GM19468 (cell line): Measurements from ENCODE around the gene ZBTB7A.

Experiments used
- ATAC-seq: cut with Tn5 transposase; IDR thresholded peaks from one replicate; pipeline ENCODE4 v1.9.1; 2021; ENCODE audit warnings: mild to moderate bottlenecking, moderate library complexity, moderate number of reproducible peaks; ENCODE audit not compliant: unreplicated experiment; ENCODE audit errors: extremely low read depth

Gene ZBTB7A

DNA sequence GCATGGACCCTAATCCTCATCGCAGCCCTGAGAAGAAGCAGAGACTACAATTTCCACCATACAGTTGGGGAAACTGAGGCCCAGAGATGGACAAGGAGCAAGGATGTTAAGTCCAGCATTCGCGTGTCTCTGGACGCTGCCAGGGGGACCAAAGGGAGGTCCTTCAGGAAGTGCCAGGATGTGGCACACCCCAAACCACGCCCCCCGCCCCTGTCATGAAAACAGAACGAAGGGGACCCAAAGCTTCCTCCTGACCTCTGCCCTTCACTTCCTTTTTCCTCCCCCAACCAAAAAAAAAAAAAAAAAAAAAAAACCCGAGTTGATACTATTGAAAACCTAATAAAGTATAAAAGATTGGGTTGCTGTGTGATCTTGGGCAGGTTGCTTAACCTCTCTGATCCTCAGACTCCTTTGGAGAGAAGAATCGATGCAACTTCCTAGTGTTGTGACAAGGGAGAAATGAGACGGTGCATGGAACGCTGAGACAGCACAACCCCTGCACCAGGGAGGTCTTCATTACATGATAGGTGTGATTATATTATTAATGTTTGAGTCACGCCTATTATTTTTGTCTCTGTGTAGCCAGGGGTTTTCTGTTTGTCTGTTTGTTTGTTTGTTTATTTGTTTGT is 2.7 kb upstream of the ZBTB7A start:
- ATAC-seq = no peak

GRCh38 chr19:4068047-4068966 is 1.6 kb upstream of the ZBTB7A start:
- ATAC-seq = no peak

DNA sequence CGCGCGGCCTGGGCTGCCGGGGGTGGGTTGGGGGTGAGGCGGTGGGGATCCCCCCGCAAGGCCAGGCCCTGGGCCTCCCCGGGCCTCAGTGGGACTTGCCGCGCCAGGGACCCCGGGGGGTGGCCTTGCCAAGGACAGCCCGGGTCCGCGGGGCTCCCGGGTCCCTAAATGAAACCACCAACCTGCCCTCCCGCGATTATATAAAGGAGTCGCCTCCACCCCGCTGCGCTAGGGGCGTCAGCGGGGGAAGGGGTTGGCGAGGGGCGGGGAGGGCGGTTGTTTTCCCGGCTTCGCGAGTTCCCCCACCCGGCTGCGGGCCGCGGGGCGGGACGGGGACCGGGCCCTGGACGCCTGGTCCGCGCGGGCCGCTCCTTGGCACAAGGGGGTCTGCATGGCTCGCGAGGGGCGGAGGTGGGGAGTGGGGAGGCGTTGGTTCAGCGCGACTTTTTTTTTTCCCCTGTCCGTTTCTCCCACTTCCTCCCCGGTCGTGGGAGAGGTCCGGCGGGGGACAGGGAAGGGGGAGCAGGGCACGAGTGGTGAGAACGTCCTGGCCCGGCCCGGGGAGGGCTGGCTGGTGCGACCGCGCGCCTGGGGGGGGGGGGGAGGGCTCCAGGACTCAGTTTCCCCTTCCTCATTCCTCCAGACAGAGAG is 822 bp upstream of the ZBTB7A start:
- no peak for ATAC-seq

DNA sequence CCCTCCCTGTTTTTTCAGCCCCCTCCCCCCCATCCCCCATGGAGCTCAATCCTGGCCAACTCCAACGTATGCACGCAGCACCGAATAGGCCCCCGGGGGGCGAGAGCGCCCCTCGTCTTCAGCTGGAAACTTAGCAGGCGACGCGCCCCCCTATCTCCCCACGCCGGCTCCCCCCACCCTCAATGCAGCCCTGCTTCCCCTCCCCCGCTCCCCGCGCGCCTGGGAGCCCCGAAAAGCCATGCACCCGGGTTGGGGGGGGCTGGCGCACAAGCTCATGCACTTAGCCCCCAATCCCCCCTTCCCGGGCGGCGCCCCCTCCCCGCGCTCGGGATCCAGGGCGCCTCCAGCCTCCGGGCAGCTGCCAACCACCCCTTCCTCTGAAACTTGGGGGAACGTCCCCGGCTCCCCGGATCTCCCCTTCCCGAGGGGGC is 508 bp downstream of the ZBTB7A start:
- no peak for ATAC-seq

- ATAC-seq = peak; percentile 40
Observed at GRCh38 chr19:4065430-4066175, 1.1 kb downstream of the ZBTB7A start.

DNA sequence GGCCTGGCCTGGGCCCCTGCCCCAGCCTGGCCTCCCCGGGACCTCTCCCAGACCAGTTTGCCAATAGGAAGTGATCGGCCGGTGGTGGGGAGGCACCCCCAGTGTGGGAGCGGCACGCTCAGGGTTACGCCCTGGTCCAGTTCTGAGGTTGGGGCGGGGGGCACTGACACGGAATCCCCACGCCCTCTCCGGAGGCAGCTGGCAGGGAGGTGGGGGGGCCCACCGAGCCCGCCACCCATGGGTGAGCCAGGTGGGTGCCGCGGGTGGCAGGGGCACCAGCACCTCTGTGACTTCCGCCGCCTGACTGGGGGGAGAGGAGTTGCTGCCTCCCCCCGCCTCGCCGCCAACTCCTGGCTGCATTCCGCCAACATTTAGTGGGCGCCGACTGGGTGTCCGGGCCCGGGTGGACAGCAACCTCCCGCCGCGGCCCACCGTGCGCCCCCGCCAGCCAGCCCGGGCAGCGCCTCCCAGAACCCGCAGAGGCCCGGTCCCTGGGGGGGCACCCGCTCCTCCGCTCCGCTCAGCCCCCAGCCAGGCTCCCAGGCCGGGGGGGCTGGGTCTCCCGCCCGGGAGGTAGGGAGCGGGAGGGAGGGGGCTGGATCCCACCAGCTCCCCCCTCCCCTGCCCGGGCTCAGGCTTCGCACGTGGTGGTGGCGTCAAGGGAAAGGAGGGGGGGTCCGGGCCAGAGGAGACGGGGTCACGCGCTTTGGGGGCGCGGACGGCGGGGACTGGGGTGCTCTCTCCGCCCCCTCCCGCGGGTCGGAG is 2.0 kb downstream of the ZBTB7A start:
- no peak for ATAC-seq

DNA sequence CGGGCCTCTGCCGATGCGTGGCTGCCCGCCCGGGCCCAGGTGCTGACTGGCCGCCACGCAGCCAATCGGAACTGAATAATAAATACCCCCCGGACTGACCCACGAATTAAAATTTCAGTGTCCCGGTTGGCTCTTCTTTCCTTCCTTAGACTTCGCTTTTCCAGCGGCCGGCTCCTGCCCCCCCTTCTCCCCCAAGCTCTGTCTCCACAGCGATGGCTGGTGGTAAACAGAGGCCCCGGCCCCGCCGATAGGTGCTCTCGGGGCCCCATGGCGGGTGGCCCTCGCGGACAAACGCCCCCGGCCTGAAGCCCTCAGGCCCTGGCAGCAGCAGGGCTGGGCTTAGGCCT is 2.6 kb downstream of the ZBTB7A start:
- no peak for ATAC-seq

GRCh38 chr19:4063369-4064148 is 3.1 kb downstream of the ZBTB7A start:
- no peak for ATAC-seq

DNA sequence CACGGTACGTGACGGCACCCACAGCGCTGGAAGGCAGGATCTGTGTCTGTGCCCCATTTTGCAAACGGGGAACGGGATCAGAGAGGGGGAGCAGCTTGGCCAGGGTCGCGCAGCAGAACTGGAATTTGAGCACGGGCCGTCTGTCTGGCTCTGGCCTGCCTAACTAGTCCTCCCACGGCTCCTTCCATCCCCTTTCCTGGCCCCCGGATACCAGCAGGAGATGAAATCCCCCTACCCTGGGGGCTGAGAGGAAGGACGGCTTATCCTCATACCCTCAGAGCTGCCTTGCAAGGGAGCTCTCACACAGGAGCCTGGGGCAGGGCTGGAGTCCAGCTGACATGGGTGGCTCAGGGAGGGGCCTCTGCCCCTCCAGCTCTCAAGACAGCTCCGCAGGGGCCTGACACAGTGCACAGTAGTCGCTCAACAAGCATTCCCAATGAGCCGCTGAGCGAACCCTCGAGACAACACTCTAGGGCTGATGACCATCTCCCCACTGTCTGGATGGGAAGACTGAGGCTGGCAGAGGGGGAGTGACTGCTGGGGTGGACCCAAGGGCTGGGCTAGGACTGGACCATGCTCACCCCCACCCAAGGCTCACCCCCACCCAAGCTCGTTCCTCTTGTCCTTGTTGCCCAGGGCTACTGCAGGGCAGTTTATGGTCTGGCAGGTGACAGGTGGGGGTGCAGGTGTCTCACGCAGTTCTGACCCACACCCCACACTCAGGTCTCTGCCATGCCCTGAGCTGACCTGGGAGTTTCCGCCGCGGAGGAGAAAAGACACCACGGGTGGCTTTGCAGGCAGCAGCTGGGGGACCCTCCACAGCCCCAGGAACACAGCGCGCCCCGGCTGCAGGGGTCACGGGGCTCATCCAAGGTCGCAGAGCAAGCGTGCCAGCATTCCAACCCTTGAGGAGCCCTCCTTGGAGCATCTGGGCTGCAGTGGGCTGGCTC is 4.0 kb downstream of the ZBTB7A start:
- ATAC-seq = no peak

GRCh38 chr19:4061683-4062418 is 4.8 kb downstream of the ZBTB7A start:
- ATAC-seq = no peak

DNA sequence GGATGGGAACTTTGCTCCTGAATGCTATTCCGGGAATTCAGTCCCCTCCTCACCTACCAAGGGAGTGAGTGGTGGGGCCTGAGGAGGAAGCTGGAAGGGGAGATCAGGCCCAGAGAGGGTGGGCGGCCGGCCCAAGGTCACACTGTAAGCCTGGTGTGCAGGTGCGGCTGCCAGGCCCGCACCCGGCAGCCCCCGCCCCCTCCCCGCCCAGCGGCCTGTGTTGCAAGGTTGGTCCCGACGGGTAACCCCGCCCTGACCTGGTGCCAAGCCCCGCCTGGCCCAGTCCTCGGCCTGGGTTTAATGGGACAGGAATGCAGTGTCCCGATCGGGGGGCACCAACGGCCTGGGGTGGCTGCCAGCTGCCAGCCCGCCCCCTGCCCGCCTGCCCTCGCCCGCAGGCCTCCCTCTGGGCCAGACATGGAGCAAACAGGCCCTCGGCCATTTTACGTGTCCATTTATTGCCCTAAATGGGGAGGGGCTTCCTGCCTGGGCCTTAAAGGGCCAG is 5.5 kb downstream of the ZBTB7A start:
- ATAC-seq = no peak

GRCh38 chr19:4060621-4061177 is 6.0 kb downstream of the ZBTB7A start:
- no peak for ATAC-seq

DNA sequence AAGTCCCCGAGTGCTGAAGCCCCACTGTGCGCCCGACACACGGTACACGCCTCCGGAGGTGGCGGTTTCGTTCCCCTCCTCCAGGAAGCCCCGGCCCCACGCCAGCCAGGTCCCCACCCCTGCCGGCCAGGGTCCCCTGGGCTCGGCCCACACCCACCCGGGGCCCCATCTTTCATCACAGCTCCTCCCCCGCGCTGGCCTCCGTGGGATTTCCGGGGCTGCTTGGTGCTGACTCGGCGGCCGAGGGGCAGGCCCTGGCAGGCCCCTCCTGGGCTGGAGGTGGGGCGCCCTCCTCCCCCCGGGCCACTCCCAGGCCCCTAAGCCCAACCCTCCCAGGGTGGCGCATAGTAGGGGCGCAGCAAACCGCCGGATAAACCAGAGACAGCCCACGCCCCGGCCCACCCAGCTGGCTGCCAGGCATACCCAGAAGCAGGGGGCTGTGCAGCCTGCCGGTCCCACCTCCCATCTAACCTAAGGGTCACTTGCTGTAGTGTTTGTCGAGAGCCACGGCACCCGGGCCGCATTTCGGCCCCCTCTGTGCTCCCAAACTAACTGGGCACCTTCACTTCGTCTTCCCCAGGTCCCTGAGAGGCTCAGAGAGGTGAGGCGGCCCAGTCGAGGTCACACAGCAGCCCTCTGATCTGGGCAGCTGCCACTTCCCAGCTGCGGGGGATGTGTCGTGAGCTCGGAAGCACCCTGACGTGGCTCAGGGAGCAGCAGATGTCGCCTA is 6.6 kb downstream of the ZBTB7A start:
- no peak for ATAC-seq

DNA sequence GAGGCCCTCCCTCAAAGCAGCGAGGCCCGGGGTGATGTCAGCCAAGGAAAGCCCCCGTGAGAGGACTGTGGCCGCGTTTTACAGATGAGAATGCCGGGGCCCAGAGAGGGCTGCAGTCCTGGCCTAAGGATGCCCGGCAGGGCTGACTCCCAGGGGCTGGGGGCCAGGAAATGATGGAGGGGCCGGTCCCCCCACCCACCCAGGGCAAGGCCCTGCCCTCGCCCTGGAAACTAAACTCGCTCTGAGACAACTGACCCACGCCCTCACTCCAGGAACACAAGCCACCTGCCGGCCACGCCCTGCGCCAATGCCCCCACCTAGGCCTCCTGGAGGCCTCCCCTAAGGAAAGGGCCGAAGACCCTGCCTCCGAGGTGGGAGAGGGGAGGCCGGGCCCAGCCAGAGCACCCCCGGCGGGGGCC is 7.2 kb downstream of the ZBTB7A start:
- no peak for ATAC-seq

DNA sequence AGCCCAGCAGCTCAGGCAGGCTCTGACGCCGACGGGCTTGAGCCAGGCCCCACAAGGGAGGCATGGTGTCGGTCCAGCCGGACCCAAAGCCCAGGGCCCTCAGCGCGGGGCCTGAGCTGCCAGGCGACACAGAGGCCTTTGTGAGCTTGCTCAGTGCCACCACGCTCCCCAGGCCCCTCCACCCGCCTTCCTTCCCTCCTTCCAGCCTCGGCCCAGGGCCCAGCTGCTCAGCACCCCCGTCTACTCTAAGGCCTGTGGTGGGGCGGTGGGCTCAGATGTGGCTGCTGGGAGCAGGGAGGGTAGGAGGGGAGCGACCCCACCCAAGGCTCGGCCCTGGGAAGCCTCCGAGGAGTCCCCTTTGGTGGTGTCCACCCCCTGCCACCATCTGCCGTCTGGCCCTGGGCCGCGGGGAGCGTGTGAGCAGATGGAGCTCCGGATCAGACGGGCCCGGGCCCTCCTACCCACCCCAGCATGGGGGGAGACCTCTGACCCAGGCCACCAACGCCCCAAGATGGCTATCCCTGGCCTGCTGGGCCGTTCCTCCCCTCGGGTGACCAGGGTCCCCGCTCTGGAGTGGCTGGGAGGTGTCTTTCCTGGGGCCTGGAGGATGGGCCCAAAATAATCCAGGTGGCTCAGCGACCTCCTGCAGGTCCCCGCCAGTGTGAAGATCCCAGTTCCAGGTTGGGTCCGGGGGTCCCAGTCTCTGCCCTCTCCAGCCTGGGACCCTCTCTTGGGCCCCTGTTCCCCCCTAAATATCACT is 7.8 kb downstream of the ZBTB7A start:
- no peak for ATAC-seq
